CD14-positive monocyte (primary cell): ENCODE data around the gene HMCN1. TPM values are rescaled to one million over a fixed set of nuclear protein-coding genes. Genes with fewer than 3 reads are reported as not detected.

Experiments used
- DNase-seq, 3 donors: peaks; one replicate each; pipeline ENCODE4 v3.0.0-alpha.2; 2011 to 2022
- H2AFZ ChIP-seq: 2 replicates; pipeline ENCODE4 v1.6.0; 2012; ENCODE audit warnings: mild to moderate bottlenecking, low read depth, low read length, inconsistent platforms; ENCODE audit not compliant: insufficient read depth, poor library complexity, severe bottlenecking
- H3K27ac ChIP-seq, 2 donors: 1 replicate in 1 of 2; 2 replicates in 1 of 2; pipeline ENCODE4 v1.5.1; 2012 to 2013; ENCODE audit warnings: low read length in 2 of 2, control low read depth in 1 of 2, inconsistent platforms in 1 of 2, low read depth in 1 of 2, mild to moderate bottlenecking in 1 of 2
- H3K27me3 ChIP-seq, 2 donors: one replicate each; pipeline versions ENCODE4 v1.6.0 to v1.6.1; 2011 to 2013; ENCODE audit warnings: low read length in 2 of 2; ENCODE audit not compliant: control insufficient read depth in 2 of 2, insufficient read depth in 2 of 2
- H3K36me3 ChIP-seq, 2 donors: replicated peaks in 1 of 2; 1 replicate in 1 of 2; 2 replicates in 1 of 2; pipeline versions ENCODE4 v1.5.1 to v1.6.1; 2012 to 2013; ENCODE audit warnings: low read length in 2 of 2, control low read depth in 1 of 2, inconsistent platforms in 1 of 2, mild to moderate bottlenecking in 1 of 2; ENCODE audit not compliant: insufficient read depth in 2 of 2, control insufficient read depth in 1 of 2
- H3K4me1 ChIP-seq, 2 donors: 1 replicate in 1 of 2; 2 replicates in 1 of 2; pipeline versions ENCODE4 v1.5.1 to v1.6.1; 2012 to 2013; ENCODE audit warnings: low read length in 2 of 2, control low read depth in 1 of 2, inconsistent platforms in 1 of 2, mild to moderate bottlenecking in 1 of 2, moderate library complexity in 1 of 2; ENCODE audit not compliant: insufficient read depth in 2 of 2, control insufficient read depth in 1 of 2
- H3K4me2 ChIP-seq: replicated peaks from 2 replicates; pipeline ENCODE3; 2012; ENCODE audit warnings: low read length, moderate library complexity, mild to moderate bottlenecking; ENCODE audit not compliant: poor library complexity, severe bottlenecking; ENCODE audit errors: extremely low read depth
- H3K4me3 ChIP-seq, 3 experiments: fragments of 200-600 bp in 1 of 3; sonication (generic) in 1 of 3; replicated peaks in 1 of 3; 1 replicate in 2 of 3; 2 replicates in 1 of 3; pipeline ENCODE4 v1.5.1; 2011 to 2013; ENCODE audit warnings: low read length in 3 of 3, mild to moderate bottlenecking in 3 of 3, control low read depth in 2 of 3, low read depth in 2 of 3, inconsistent platforms in 1 of 3, moderate library complexity in 1 of 3
- H3K79me2 ChIP-seq: 2 replicates; pipeline ENCODE4 v1.6.0; 2012; ENCODE audit warnings: mild to moderate bottlenecking, control low read depth, inconsistent platforms, low read length, moderate library complexity; ENCODE audit not compliant: insufficient read depth
- H3K9ac ChIP-seq: 2 replicates; pipeline ENCODE4 v1.6.0; 2017; ENCODE audit warnings: low read length, mild to moderate bottlenecking; ENCODE audit not compliant: insufficient read depth, poor library complexity, severe bottlenecking
- H3K9me3 ChIP-seq, 2 donors: replicated peaks in 1 of 2; 1 replicate in 1 of 2; 2 replicates in 1 of 2; pipeline versions ENCODE4 v1.5.1 to v1.6.1; 2012 to 2013; ENCODE audit warnings: low read length in 2 of 2, control low read depth in 1 of 2; ENCODE audit not compliant: control insufficient read depth in 1 of 2, insufficient read depth in 1 of 2
- H4K20me1 ChIP-seq: 2 replicates; pipeline ENCODE4 v1.6.0; 2012; ENCODE audit warnings: mild to moderate bottlenecking, low read length, control low read depth, moderate library complexity; ENCODE audit not compliant: insufficient read depth
- H3K27ac Mint-ChIP-seq, 7 donors: one replicate each; pipeline ENCODE4 v1.8.0; 2020; ENCODE audit warnings: mild to moderate bottlenecking in 7 of 7, mixed read lengths in 7 of 7, moderate library complexity in 6 of 7, inconsistent platforms in 2 of 7
- H3K27me3 Mint-ChIP-seq, 3 donors: one replicate each; pipeline ENCODE4 v1.8.0; 2021 to 2022; ENCODE audit warnings: low read depth in 3 of 3, mild to moderate bottlenecking in 3 of 3, mixed read lengths in 3 of 3, moderate library complexity in 3 of 3, inconsistent platforms in 1 of 3
- H3K36me3 Mint-ChIP-seq, 2 donors: one replicate each; pipeline ENCODE4 v1.8.0; 2020; ENCODE audit warnings: mixed read lengths in 2 of 2, inconsistent platforms in 1 of 2, mild to moderate bottlenecking in 1 of 2
- H3K4me1 Mint-ChIP-seq: one replicate; pipeline ENCODE4 v1.8.0; 2020; ENCODE audit warnings: mild to moderate bottlenecking, mixed read lengths
- H3K4me3 Mint-ChIP-seq, 2 donors: one replicate each; pipeline ENCODE4 v1.8.0; 2020; ENCODE audit warnings: mild to moderate bottlenecking in 2 of 2, mixed read lengths in 2 of 2, moderate library complexity in 1 of 2
- H3K9me3 Mint-ChIP-seq, 7 donors: one replicate each; pipeline ENCODE4 v1.8.0; 2020 to 2022; ENCODE audit warnings: mixed read lengths in 7 of 7, mild to moderate bottlenecking in 6 of 7, moderate library complexity in 6 of 7, inconsistent platforms in 2 of 7
- CTCF ChIP-seq: fragments of 200-600 bp; IDR thresholded peaks from one replicate; pipeline ENCODE4 v1.8.0; 2022; ENCODE audit warnings: antibody characterized with exemption, mild to moderate bottlenecking
- WGBS: methylation state at CpG from one replicate; pipeline ENCODE4 v1.1.5; 2013; ENCODE audit warnings: missing lambda C conversion rate; ENCODE audit not compliant: insufficient coverage; 5-methylcytosine and 5-hydroxymethylcytosine counted together
- intact Hi-C, 2 donors: fragments of 100-400 bp; cut with micrococcal nuclease; formaldehyde crosslinking; loops; one replicate each; pipeline versions ENCODE4 v1.15.0 to v1.15.1; 2023
- polyA plus RNA-seq, 3 donors: library from polyadenylated mRNA; depleted of rRNA in 1 of 3; unstranded in 2 of 3; stranded (reverse) in 1 of 3; fragments of 300-500 nt in 2 of 3; fragments of >200 nt in 1 of 3; fragmentation: Illumina TruSeq in 2 of 3; gene quantifications; 1 replicate in 2 of 3; 2 replicates in 1 of 3; pipeline ENCODE4 v1.2.3, GENCODE V29; 2012 to 2021

The HMCN1 gene
- polyA plus RNA-seq, 3 donors = not detected

DNA sequence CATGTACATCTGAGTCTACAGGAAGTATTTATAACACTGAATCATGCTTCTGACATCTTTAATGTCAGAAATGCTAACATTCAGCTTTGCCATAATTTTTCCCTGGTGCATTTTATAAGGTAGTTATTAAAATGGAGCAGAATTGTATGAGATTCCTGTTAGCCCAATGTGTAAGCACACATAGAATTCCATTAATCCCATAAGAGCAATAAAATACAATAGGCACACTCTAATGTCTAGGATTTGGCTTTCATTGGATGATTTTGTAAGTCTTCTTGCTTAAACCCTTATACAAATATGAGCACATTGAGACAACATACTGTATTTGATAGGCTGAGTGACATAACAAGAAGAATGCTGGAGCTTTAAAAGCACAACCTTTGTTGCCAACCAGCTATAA lies 256.4 kb downstream of the HMCN1 start:
- Histone ChIP-seq H3K27ac (no peak overlapping the region), H3K4me3 (no peak overlapping the region), H3K9me3 (no peaks in the 10 kb centered on the region), H4K20me1 (no peaks in the 10 kb centered on the region), H3K4me1 (no peaks in the 10 kb centered on the region), H3K36me3 (no peaks in the 10 kb centered on the region), H3K27me3 (no peaks in the 10 kb centered on the region), H3K9ac (no peak overlapping the region), H3K4me2 (no peak overlapping the region), H2AFZ (no peak overlapping the region), H3K79me2 (no peaks in the 10 kb centered on the region)
- Mint-ChIP-seq H3K9me3 (no peaks in the 10 kb centered on the region), H3K4me3 (no peak overlapping the region), H3K4me1 (no peaks in the 10 kb centered on the region), H3K36me3 (no peaks in the 10 kb centered on the region), H3K27me3 (peaks cover 1 to 2% (median 2%) of the 10 kb centered on the region in 3 donors), H3K27ac (no peak overlapping the region)
- DNase-seq = no peak
- intact Hi-C loops = no loop called here
- no peak for TF ChIP-seq CTCF

DNA sequence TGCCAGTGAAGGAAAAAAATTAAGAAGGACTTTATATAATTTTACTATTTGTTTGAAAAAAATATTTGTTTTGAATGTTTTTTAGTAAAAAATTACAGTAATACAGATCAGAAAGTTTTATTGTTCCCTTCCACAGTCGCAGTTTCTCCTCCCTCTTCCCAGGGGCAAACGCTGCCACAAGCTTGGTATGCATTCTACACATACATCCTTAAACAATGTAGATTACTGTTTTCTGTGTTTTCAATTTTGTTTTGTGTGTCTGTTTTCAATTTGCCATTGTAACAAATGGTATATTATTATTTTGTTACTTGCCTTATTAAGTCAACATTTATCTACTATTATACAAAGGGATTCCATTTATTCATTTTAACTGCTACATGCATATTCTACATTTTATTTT lies 257.1 kb downstream of the HMCN1 start:
- Histone ChIP-seq H3K27ac (no peak overlapping the region), H3K9ac (no peak overlapping the region), H3K4me3 (no peak overlapping the region), H2AFZ (no peak overlapping the region), H4K20me1 (no peaks in the 10 kb centered on the region), H3K79me2 (no peaks in the 10 kb centered on the region), H3K36me3 (no peaks in the 10 kb centered on the region), H3K9me3 (no peaks in the 10 kb centered on the region), H3K4me2 (no peak overlapping the region), H3K4me1 (no peaks in the 10 kb centered on the region), H3K27me3 (no peaks in the 10 kb centered on the region)
- Mint-ChIP-seq H3K27ac (no peak overlapping the region), H3K4me3 (no peak overlapping the region), H3K27me3 (peaks cover 1 to 2% (median 2%) of the 10 kb centered on the region in 3 donors), H3K9me3 (peaks cover 0 to 3% (median 0%) of the 10 kb centered on the region in 7 donors), H3K36me3 (no peaks in the 10 kb centered on the region), H3K4me1 (no peaks in the 10 kb centered on the region)
- WGBS = no CpG with 5 or more reads among the region's 2 CpGs
- intact Hi-C loops = no loop called here
- TF ChIP-seq CTCF = no peak
- DNase-seq = no peak
